ENCODE data around the gene RAB6C.
"Not testable (repeated sequence)": the region's sequence is repeated elsewhere in the genome, so short reads cannot be mapped to it uniquely, and the experiment has no call there.

RAB6C gene

DNA sequence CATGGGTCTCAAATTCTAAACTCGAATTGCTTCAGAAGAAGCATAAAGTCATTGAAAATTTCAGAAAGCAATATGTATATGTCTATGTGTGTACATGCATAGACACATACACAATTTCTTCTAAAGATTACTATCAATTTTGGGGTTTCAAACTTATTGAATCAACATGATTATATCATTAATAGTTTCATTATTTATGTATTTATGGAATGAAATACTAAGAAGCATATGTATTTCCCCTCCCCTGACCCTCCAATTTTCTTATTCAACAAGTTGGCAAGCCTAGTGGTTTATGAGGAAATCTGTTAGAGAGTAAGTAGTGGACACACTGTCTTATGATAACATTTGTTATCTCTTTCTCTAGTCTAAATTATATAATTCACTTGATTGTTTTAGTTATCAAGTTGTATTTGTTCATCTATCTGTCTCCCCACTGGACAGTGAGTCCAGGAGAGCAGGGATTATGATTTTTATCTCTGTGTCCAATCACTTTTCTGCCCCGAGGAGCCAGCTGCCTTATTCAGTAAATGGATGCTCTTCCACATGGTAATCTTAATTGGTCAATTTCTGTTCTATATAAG lies 17.3 kb downstream of the RAB6C start:
- not testable (repeated sequence) for DNase-seq

DNA sequence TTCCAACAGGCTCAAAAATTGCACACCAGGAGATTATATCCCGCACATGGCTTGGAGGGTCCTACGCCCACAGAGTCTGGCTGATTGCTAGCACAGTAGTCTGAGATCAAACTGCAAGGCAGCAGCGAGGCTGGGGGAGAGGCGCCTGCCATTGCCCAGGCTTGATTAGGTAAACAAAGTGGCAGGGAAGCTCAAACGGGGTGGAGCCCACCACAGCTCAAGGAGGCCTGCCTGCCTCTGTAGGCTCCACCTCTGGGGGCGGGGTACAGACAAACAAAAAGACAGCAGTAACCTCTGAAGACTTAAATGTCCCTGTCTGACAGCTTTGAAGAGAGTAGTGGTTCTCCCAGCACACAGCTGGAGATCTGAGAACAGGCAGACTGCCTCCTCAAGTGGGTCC lies 19.3 kb downstream of the RAB6C start:
- not testable (repeated sequence) for DNase-seq

- not testable (repeated sequence) for DNase-seq
Measured at GRCh38 chr2:130005862-130006261, 26.4 kb downstream of the RAB6C start.

GRCh38 chr2:130016701-130017100 lies 37.2 kb downstream of the RAB6C start:
- DNase-seq = not testable (repeated sequence)

- no peak for DNase-seq
Measured at GRCh38 chr2:130019402-130019801, 39.9 kb downstream of the RAB6C start.

GRCh38 chr2:130020069-130020468 lies 40.6 kb downstream of the RAB6C start:
- DNase-seq = not testable (repeated sequence)

DNA sequence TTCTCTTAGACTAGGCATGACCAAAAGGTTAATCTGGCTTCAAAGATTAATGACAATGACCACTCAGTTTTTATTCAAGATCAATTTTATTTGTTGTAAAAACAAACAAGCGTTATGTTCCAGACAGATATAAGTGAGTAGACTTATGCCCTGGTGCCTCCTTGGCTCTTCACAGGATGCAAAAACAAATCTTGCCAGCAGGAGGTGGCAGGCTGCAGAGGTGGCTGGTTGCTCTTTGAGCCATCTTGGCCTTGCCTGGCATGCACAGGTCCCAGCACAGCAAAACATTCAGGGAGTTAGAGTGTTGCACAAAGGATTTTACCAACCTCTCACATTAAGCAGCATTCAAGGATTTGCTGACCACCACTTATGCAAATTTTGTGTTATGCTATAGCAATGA lies 46.5 kb downstream of the RAB6C start:
- DNase-seq = not testable (repeated sequence)
